Measurements from ENCODE around the gene SYNPO.
A peak's percentile ranks its signal among the peaks of the same experiment; 100 is the strongest.

SYNPO gene

DNA sequence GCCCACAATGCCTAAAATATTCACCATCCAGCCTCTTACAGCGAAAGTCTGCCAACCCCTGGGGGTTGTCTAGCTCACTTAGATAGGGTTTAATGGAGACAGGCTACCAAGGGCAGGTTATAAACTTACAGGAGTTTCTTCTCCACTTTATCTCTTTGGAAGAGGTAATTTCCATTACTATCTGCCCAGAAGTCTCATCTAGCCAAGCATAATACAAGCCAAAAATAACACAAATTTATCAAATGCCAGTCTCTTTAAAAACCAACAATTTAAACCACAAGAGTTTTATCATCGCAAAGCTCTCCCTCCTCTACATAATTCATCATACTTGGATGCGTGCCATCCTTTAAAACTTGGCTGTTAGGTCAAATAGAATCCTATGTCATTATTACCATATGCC is 54.2 kb downstream of the SYNPO start:
- peak; percentile 10 for DNase-seq (ENCODE audit: low read depth)

DNA sequence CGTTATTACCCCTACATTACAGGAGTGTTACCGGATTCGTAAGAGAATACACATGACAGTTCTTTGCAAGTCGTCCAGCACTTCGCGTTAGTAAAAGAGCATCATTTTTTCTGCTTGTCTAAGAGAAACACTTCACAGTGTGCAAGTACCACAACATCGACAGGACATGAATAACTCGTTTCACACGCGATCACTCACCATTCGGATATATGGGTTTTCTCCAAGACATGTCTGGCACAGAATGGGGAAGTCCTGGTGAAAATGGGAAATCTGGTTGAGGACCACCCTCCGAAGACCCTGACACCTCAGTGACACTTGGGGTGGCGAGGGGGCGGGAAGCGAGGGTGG is 59.8 kb downstream of the SYNPO start:
- DNase-seq (ENCODE audit: low read depth) = peak; percentile 1

DNA sequence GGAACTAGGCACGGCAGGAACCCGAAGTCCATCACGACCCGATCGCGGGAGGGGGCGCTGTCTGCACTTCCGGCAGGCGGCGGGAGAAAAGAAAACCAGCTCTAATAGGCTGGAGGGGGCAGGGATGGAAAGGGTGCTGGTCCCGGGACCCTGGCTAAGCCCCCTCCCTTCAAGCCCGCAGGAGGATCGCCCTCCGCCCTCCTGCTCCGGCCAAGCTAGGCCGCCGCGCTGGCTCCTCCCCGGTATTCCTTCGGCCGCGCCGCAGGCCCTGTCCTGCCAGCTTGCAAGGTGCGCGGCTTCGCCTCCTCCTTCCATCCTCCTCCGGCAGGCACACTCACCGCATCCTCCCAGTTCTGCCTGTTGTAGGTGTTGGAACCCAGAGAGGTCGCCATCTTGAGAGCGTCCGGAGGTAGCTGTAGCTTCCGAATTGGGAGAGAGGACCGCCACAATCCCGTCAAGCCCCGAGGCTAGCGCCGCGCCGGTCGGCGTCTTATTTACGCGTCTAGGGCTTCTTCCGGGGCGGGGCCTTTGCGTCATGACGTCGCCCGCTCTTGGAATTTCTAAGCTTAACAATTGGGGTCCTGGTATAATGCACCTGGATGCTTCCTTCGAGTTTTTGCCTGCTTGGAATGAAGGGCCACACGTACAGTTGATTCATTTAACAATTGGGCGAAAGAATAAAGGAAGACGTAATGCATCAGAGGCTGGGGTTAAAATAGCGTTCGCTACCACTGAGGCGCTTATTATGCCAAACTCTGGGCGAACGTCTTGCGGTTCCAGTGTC is 60.3 kb downstream of the SYNPO start, which contains the start of gene RBM22:
Gene RBM22 (minus strand): TSS at position 469 of the 784 bp plus-strand sequence. CDS start 77 bp downstream, at position 392.
- peak; percentile 83 for DNase-seq (ENCODE audit: low read depth)

DNA sequence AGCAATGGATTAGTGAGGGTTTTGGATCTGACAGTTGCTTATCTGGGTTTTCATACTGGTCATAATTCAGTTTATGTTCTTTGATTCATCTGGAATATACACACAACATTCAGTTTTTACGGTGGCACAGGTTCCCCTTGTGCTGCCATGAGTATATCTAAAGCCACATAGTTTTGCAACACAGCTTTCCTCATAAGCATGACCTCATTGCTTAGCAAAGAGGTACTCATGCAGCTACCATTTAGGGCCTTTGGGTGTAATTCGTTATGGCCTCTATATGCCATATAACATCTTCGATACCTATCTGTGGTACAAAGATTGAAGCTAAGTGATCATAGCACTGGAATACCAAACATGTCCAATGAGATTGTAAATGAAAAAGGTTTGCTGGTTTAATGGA is 63.3 kb downstream of the SYNPO start:
- DNase-seq (ENCODE audit: low read depth) = peak; percentile 2

DNA sequence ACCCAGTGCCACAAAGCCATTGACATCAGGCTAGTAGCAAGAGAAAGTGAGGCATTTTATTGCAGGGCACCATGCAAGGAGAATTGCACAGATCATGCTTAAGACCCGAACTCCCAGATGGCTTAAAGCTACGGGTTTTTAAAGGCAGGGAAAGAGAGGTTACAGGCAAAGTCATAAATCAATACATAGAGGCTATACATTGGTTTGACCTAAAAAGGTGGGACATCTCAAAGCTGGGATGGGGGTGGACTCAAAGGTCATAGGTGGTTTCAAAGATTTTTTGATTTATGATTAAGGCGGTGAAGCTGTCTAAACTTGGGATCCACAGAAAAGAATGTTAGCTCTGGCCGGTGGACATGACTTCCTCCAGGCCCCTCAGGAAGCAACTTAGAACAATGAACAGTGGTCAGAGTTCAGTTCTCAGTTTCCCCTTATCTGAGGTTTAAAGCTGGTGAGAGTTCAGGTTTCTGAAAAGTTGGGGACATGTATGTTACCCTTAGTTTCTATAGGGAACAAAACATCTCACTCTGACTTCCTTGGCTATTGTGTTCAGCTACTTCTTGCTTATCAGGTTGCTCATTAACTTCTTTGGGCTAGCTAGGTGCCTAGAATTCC is 66.4 kb downstream of the SYNPO start:
- DNase-seq (ENCODE audit: low read depth) = no peak
